ENCODE data around the gene EPB41L1.

Gene EPB41L1

GRCh38 chr20:36197271-36197670 lies 42.7 kb downstream of the EPB41L1 start:
- no peak for DNase-seq

- peak; percentile 79 to 84 (median 79) for DNase-seq
Measured at GRCh38 chr20:36199345-36200257, 45.1 kb downstream of the EPB41L1 start.

- no peak for DNase-seq
Measured at GRCh38 chr20:36200451-36200850, 45.9 kb downstream of the EPB41L1 start.

GRCh38 chr20:36201198-36201597 lies 46.7 kb downstream of the EPB41L1 start:
- DNase-seq = no peak

- peak; percentile 53 to 73 (median 70) for DNase-seq
Measured at GRCh38 chr20:36202891-36203338, 48.4 kb downstream of the EPB41L1 start.

GRCh38 chr20:36203861-36204260 lies 49.3 kb downstream of the EPB41L1 start:
- no peak for DNase-seq

- no peak for DNase-seq
Measured at GRCh38 chr20:36205026-36205425, 50.5 kb downstream of the EPB41L1 start.

GRCh38 chr20:36206068-36206467 lies 51.5 kb downstream of the EPB41L1 start:
- DNase-seq = no peak

GRCh38 chr20:36206641-36207040 lies 52.1 kb downstream of the EPB41L1 start:
- DNase-seq = no peak

GRCh38 chr20:36207602-36208001 lies 53.1 kb downstream of the EPB41L1 start:
- DNase-seq = no peak

GRCh38 chr20:36208257-36208656 lies 53.7 kb downstream of the EPB41L1 start:
- DNase-seq = no peak

GRCh38 chr20:36210436-36211021 lies 56.0 kb downstream of the EPB41L1 start:
- DNase-seq = no peak

- no peak for DNase-seq
Measured at GRCh38 chr20:36213362-36213761, 58.8 kb downstream of the EPB41L1 start.

- DNase-seq = peak in 2 of 3 donors; percentile 25 to 28
Measured at GRCh38 chr20:36214684-36215256, 60.2 kb downstream of the EPB41L1 start.

GRCh38 chr20:36215778-36216177 lies 61.2 kb downstream of the EPB41L1 start:
- no peak for DNase-seq

GRCh38 chr20:36216314-36217025 lies 61.9 kb downstream of the EPB41L1 start:
- no peak for DNase-seq

- DNase-seq = no peak
Measured at GRCh38 chr20:36217226-36217625, 62.7 kb downstream of the EPB41L1 start.

GRCh38 chr20:36218380-36219064 lies 64.0 kb downstream of the EPB41L1 start:
- DNase-seq = no peak

- DNase-seq = no peak
Measured at GRCh38 chr20:36219671-36220220, 65.2 kb downstream of the EPB41L1 start.

GRCh38 chr20:36225666-36226065 lies 71.1 kb downstream of the EPB41L1 start:
- no peak for DNase-seq

- DNase-seq = peak in 1 of 3 donors; percentile 8
Measured at GRCh38 chr20:36228770-36229169, 74.2 kb downstream of the EPB41L1 start.

GRCh38 chr20:36230019-36230418 lies 75.5 kb downstream of the EPB41L1 start:
- no peak for DNase-seq

All from suppressor macrophage treated with lipopolysaccharide for 1 hour (primary cell).